HTERT RPE-1 (cell line): ENCODE data around the gene TRABD2B.

Experiments
- in situ Hi-C: fragments of 300-500 bp; cut with MboI; formaldehyde crosslinking; loops from 4 replicates; pipeline ENCODE4 v1.14.3; 2020; ENCODE audit warnings: low sequenced_read_pairs

Gene TRABD2B

DNA sequence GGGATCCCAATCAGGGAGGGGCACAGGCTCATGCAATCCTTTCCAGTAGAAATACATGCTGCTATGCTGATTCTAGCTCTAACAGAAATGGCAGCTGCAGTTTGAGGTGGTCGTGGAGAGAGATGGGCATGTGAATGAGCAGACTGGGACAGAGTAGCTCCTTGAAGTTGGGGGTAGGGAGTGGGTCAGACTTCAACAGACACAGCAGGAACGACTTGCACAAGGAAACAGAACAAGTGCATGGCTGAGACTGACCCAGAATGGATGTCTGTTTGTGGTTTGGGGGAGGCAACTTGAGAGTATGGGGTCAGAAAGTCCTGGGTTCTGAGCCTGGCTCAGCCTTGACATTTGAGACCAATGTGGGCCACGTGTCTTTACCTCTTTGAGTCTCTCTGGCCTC is 25.1 kb upstream of the TRABD2B start:
- in situ Hi-C loops = no loop called here

DNA sequence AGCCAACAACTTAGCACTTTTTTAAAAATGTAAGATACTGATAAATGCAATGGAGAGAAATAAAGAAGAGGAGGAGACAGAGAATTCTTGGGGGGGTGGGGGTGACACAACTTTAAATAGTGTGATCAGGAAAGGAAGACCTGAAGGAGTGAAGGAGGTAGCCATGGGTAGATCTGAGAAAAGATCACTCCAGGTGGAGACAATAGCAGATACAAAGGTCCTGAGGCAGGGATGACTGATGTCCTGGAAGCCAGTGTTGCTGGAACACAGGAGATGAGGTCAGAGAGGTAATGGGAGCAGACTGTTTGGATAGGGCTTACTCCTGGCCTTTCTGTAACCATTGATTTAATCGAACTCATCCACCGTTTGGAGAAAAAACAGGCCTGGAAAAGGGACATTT is 24.6 kb upstream of the TRABD2B start:
- in situ Hi-C loops = no loop called here

DNA sequence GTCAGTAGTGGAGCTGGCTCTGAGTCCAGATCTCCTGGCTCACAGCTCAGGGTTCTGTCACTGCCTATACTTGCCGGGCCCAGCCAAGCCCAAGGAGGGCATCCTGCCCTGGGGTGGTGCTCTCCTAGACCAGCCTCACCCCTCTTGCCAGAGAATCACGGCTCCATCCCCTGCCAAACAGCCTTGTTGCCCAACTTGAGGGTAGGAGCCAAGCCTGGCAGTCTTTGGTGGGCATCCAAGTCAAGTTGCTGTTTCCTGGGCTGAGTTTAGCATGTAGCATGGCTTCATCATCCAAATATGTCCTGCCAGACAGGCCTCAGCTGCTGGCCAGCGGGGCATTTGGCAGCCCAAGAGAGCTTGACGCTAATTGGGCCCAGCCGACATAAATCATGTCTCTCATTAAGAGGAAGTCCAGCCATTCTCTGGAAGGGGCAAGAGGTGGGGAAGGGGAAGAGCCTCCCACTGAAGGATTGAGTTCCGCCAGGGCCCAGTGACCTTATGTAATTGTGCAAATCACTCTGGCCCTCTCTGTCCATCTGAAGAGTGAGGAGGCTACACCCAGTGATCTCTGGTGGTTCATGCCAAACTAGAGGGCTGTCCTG is 22.6 kb upstream of the TRABD2B start:
- in situ Hi-C loops = no loop called here

DNA sequence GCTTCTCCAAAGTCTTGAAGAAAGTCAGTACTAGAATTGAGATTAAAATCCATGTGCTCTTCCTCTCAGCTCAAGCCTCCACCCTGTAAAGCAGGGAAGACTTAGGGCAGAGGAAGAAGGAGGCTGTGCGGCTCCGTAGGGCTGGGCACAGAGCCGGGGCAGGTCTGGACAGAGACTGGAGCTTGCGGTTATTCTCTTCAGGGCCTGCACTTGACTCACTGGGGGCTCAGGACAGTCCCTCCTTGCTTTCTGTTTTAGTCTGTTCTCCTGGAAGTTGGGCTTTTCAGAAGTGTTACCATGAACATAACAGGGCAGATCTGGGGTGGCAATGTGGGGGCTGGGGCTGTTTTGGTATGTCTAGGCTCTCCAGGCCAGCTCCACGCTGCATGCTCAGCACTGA is 21.6 kb upstream of the TRABD2B start:
- in situ Hi-C loops = no loop called here

DNA sequence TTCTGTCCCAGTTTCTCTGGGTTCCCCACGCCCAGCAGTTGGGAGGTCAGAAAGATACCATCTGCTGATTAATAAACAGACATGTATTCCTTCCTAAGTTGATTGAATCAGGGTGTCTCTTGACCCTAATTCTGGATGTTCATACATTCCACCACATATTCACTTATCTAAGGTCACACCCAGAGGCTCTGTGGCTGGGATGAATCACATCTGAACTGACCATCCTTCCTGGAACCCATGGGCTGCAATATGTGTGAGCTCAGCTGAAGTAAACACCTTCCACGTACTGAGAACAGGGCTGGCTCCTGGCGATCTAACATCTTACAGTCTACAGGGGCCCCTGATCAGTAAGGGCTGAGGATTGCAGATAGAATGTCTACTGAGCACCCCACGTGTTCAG is 20.5 kb upstream of the TRABD2B start:
- in situ Hi-C loops = no loop called here

DNA sequence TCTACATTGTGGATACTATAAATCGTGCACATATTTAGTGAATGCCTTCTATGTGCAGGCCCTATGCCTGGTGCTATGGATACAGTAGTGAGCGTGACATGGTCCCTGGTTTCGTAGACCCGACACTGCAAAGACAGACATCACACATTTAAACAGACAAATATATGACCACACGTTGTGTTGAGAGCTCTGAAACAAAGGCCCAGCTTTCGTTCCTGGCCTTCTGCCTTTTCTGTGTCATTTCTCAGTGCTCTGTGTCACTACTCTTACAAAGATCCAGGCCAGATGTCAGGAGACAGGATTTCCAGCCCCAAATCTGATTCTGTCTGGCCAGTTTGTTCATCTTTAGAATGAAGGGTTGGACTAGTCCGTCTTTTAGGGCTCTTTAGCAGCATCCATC is 19.3 kb upstream of the TRABD2B start:
- in situ Hi-C loops = no loop called here

DNA sequence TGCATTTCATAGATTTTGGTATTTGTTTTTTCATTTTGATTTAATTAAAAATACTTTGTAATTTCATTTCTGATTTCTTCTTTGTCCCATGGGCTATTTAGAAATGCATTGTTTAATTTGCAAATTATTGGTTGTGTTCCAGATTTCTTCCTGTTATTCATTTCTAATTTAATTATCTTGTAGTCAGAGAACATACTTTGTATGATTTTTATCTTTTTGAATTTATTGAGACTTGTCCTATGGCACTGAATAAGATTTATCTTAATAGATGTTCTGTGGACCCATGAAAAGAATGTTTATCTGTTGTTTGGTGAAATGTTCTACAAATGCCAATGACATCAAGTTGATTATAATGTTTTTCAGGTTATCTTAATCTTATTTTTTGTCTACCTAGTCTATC is 16.1 kb upstream of the TRABD2B start:
- in situ Hi-C loops = no loop called here

DNA sequence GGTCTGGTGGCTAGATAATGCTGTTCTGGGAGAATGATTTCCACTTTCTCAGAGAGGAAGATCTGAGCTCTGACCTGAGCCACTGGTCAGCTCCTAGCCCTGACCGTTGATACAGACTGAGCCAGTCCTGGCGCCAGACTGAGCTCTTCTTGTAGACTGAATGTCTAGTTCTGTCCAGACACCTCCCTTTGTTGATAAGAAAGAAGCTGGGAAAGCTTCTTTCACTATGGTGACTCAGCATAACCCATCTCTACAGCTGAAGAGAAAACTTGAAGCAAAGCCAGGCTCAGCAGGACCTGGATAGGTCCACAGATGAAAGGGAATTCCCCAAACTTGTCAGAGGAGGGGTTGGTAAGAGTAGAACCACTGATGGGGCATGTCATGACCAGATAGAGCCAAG is 9.9 kb upstream of the TRABD2B start:
- in situ Hi-C loops = no loop called here

DNA sequence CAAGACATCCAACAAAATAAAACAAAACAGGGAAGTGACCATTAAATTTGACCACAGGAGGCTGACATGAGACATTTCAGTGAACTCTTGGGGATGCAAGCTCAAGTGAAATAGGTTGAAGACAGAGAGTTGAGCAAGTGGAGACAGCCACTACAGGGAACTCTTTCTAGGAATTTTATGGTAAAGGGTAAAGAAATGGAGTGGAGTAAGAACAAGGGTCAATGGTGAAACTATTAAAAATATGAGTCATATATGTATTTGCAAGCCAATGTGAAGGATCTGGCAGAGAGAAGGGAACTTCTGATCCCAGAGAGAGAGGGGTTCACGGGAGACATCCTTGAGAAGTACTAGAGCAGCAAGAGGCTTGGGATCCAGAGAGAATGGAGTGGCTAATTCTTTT is 9.1 kb upstream of the TRABD2B start:
- in situ Hi-C loops = no loop called here

DNA sequence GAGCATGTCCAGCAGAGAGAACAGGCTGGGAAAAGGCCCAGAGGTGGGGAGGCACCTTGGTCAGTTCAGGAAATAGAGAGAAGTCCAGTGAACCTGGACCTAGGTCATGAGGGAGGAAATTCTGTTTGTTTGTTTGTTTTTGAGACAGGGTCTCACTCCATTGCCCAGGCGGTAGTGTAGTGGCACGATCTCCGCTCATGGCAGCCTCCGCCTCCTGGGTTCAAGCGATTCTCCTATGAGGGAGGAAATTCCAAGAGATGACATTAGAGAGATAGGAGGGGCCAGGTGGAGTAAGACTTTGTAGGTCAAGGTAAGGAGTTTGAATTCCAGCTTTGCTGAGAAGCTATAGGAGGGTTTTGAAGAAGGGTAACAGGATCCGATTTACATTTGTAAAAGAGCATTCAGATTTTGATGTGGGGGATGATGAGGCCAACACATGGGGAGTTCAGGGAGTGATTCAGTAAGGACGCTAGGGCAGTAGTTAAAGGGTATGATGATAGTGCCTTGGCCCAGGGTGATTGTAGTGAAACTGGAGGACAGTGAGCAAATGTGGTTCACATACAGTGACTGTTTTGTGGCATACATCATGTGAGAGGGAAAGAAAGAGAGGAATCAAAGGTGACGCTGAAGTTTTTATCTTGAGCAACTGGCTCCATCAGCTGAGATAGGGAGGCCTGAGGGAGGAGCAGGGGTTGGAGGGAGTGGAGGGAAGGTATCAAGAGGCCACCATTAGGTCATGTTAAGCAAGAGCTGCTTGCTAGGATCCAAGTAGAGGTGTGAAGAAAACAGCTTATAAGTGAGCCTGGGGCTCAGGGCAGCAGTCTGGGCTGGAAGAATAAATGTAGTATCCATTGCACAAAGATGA is 8.3 kb upstream of the TRABD2B start:
- in situ Hi-C loops = no loop called here

DNA sequence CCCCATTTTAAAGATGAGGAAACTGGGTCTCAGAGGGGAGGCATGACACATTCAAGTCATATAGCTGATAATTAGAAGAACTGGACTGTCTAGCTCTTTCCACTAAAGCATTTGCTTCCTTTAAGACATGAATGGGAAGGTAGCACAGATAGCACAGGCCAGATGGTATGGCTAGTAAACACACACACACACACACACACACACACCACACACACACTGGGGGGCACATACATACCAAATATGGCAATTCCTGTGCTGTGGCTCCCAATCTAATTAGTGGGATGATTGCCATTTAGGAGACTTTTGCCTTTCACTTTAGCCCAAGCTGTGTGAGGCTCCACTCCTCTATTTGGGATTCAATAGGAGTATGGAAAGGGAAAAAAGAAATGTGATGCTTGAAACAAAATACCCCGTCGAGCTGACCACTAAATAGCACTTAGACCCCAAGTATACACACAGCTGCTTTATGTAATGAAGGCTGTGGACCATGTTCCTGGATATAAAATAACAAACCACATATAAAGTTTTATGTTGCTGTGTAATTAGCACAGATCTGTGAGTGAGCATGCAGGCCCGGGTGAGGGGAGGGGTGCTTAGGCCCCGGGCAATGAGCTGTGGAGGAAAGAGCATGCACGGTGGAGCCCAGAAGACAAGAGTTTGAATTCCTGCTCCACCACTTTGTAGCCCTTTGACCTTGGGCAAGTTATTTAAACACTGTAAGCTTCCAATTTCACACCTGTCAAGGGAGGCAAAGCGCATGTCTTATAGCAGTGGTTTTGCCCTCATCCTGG is 6.8 kb upstream of the TRABD2B start:
- in situ Hi-C loops = no loop called here

DNA sequence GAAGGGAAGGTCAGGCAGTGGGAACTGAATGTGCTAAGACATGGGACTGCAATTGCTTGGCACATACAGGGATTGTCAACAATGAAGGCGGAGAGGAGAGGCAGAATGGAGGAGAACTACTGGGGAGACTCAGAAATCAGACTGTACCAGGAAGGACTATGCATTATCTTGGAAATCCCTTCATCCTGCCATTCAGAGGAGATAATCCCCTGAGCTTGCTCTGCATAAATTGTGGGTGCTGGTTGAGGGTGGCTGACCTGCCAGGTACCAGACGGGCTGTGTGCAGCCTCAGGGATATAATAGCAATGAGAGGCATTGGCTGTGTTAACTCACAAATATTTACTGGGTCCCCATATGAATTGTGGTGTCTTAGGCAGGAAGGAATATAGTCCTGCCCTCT is 5.0 kb upstream of the TRABD2B start:
- in situ Hi-C loops = no loop called here

DNA sequence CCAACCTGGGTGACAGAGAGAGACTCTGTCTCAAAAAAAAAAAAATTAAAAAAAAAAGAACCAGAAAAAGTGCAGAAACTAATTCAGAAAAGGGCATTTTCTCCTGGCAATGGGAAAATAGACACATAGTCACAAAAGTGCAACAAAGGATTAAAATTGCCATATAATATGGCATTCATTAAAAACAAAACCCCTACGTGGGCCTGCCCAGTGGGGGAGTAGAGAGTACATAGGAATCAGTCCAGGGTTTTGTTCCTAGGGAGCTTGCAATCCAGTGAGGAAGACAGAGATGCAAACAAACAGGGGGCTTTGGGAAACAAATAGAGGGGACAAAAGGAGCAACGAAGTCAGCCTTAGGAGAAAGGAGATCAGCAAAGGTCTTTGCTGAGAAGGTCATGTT is 4.5 kb upstream of the TRABD2B start:
- in situ Hi-C loops = no loop called here

DNA sequence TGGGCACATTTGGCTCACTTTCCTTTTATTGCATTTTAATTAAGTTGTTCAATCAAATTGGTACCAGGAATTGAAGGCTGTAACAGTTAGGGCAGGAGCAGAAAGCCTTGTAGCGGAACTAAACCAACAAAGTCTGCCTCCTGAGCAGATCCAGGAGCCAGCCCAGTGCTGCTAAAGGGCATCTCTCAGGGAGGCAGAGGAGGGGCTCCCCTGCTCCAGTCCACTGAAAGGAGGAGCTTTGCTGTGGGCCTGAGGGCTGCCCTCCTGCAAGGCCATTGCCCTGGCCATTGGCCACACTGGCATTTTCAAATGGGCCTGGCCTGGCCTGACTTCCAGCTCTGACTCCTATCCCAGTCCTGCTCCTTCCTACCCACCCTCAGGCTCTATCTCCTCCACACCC is 3.7 kb upstream of the TRABD2B start:
- in situ Hi-C loops = no loop called here

DNA sequence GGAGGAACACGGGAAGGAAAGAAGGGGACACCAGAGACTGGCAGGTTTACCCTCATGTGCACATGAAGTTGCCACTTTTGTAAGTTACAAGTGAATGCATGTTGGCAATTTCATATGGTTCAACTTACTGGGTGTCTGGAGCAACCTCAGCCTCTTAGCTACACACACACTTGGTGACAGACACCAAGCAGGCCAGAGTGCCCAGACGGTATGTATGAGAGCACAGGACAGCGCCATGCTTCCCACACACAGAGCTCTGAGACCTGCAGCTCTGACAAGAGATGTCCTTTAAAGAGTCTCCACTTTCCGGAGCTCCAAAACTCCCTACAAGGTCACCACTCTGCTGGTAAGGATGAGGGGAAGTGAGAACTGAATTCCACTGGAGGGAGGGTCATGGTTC is 1.9 kb upstream of the TRABD2B start:
- in situ Hi-C loops = no loop called here

DNA sequence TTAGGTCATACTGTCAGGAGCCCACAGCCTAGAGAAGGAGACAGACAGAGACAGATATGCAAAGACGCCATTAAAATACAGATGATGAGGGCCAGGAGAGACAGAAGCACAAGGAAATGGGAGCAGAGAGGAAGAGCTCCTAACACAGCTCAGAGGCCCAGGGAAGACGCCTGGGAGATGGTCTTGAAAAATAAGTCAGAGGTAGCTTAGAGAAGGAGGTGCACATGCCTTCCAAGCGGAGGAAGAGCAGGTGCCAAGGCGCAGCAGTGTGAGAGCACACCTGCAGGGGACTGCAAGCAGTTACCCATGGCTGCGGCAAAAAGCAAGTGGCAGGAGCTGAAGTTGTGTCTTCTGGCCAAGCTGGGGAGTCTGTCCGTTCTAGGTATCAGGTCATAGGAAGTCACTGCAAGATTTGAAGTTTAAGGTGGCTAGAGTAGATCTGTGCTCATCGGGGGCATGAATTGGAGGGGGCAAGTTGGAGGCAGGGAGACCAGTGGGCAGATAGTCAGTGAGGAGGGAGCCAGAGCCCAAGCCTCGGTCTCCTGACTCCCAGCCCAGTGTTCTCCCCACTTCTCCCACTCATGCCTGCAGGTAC is 1.3 kb upstream of the TRABD2B start:
- in situ Hi-C loops = no loop called here

DNA sequence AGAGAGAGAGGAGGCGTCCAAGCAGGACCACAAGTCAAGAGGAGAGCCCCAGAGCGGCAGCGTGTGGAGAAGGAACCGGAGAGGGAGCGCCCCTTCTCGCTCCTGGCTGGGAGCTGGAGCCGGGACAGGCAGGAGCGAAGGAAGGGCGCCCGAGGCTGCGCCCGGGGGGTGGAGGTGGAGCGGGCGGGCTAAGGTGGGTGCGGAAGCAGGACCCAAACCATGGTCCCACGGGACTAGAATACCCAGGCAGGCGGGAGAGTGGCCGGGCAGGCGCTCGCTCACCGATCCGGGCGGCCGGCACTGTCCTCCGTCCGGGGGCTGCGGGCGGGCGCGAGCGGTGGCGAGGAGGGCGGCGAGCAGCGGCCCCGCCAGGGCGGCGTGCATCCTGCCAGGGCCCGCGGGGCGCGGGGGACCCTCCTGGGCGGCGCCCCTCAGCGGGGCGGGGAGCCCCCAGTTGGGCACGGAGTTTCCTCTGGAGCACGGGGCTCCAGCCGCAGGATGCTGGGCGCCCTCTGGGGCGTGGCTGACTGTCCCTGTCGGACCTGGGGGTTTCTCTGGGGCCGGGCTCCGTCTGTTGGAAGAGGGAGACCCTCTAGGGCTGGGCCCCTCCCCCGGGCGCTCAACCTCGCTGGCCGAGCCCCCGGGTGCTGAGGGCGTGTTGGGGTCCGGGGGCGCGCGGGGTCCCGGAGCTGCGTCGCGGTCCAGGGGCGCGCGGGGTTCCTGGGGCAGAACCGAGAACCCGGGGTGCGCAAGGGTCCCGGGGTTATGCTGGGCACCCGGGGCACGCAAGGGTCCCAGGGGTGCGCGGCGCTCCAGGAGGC is 569 bp downstream of the TRABD2B start:
- in situ Hi-C loops = no loop called here

DNA sequence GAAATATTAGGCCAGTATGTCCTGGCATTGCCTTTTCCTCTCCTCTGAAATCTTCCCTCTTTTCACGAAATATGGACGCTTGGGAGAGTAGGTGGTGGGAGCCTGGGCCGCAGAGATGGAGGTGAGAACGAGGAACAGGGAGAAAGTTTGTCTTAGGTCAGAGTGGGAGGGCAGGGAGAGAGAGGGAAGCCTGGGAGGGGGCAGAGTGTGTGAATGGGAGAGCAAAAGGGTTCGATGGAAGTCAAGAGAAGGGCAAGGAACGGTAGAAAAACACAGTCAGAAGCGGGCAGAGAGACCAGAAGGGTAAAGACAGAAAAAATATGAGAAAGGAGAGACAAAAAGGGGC is 1.2 kb downstream of the TRABD2B start:
- in situ Hi-C loops = no loop called here

DNA sequence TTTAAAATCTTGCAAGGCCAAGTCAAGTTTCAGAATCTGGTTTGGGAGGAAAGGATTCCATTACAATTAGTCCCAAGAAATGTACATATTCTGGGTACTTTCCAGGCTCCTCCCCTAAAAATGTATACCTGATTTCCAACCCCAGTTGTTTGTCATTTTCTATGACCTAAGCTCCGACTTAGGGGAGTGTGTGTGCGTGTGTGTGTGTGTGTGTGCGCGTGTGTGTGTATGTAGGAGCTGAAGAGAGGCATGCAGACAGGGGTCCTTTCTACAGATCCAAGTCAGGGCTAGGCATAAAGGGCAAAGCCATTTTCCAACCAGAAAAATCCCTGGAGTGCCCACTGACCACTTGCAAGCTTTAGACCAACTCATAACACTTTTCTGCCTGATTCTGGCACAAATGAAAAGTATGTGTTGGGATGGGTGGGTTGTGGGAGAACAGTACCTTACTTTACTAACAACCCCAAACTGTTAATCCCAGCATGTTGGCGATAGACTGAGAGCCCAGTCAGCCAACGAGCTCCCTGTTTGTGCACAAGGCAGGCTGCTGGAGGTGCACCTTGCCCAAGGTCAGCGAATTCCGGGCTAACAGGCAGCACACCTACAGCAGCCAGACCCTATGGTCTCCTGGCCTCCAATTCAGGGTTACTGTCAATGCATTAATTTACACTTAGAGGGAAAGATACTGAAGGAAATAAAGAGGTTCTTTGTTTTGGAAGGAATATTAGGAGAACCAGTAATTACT is 1.7 kb downstream of the TRABD2B start:
- in situ Hi-C loops = no loop called here
